Measurements from ENCODE around the gene ORMDL3.

ORMDL3 gene

DNA sequence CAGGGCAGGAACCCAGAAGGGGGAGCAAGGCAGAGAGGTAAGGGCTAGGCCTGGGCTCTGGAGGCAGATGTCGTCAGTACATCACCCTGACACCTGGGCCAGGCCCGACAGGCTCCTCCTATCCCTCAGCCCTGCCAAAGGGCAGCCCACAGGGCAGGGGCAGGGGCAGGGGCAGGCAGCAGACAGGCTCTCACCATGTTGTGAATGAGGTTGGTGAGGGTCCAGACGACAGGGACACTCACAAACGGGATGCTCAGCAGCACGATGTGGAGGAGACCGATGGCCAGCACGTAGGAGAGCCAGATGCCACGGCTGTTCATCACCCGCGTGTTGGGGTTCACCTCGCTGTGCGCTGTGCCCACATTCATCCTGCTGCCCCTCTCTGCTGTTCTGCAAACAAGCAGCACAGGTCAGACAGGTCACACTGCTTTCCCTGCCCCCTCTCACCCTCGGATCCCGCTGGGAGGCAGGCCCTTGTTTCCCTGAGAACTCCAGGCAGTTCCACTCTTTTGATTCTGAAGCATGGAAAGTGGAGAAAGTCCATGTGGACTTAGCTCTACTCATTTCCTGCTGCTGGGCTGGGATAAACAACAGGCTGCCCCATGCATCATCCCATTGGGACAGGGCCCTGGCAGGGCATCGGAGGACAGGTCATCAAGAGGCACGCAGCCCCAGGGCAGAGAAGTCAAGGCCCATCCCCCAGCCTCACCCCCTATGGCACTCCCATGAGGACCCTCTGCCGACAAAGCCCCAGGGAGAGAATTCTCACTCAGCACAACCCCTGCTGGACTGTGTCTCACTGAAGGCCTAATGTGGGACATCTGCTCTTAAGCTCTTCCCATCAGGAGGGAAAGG, 3.3 kb downstream of the ORMDL3 start:
- Histone ChIP-seq H3K4me3 (ENCODE audit: extremely low read depth, insufficient read depth, low read length, poor library complexity, severe bottlenecking) (no peak overlapping the region), H3K27ac (ENCODE audit: low read depth, low read length, severe bottlenecking) (peak overlapping the region; percentile 5), H3K9me3 (ENCODE audit: control insufficient read depth, low read length) (no peaks in the 10 kb centered on the region), H3K36me3 (ENCODE audit: control insufficient read depth, insufficient read depth, low read length) (peaks cover 49% of the 10 kb centered on the region), H3K4me1 (ENCODE audit: control insufficient read depth, insufficient read depth, low read length, poor library complexity, severe bottlenecking) (peaks cover 27% of the 10 kb centered on the region)
- WGBS, 2 experiments (ENCODE audit: insufficient coverage in 2 of 2): 85 to 93% methylated on average over 8 to 12 of the region's 17 CpGs

GRCh38 chr17:39923230-39923629, 4.2 kb downstream of the ORMDL3 start:
- Histone ChIP-seq H3K9me3 (ENCODE audit: control insufficient read depth, low read length) (no peaks in the 10 kb centered on the region), H3K4me3 (ENCODE audit: extremely low read depth, insufficient read depth, low read length, poor library complexity, severe bottlenecking) (no peak overlapping the region), H3K27ac (ENCODE audit: low read depth, low read length, severe bottlenecking) (no peak overlapping the region), H3K4me1 (ENCODE audit: control insufficient read depth, insufficient read depth, low read length, poor library complexity, severe bottlenecking) (peaks cover 22% of the 10 kb centered on the region), H3K36me3 (ENCODE audit: control insufficient read depth, insufficient read depth, low read length) (peaks cover 50% of the 10 kb centered on the region)
- 92 to 98% methylated on average over 5 of the region's 6 CpGs for WGBS, 2 experiments (ENCODE audit: insufficient coverage in 2 of 2)

DNA sequence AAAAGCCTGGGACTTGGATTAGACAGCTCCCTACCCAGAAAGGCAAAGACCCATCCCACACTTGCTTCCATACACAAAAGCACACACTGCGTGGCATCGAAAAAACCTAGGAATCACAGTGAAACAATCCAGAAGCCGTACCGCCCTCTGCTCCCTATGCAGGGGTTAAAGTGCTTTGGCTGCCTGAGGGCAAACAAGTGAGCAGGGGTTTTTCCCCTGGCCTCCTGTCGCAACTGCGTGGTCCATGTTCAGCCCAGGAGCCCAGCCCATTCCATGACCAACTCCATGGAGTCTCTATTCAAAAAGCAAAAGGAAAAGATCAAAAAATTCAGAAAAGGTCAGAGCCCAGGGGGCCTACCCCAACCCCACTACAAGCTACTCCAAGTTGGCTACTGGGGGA, 5.4 kb downstream of the ORMDL3 start:
- H3K4me1 ChIP-seq (ENCODE audit: control insufficient read depth, insufficient read depth, low read length, poor library complexity, severe bottlenecking): peaks cover 19% of the 10 kb centered on the region
- H3K9me3 ChIP-seq (ENCODE audit: control insufficient read depth, low read length): no peaks in the 10 kb centered on the region
- H3K36me3 ChIP-seq (ENCODE audit: control insufficient read depth, insufficient read depth, low read length): peaks cover 50% of the 10 kb centered on the region
- no peak overlapping the region for H3K4me3 ChIP-seq (ENCODE audit: extremely low read depth, insufficient read depth, low read length, poor library complexity, severe bottlenecking)
- WGBS, 2 experiments (ENCODE audit: insufficient coverage in 2 of 2): 91 to 98% methylated on average over 6 of the region's 6 CpGs
- no peak overlapping the region for H3K27ac ChIP-seq (ENCODE audit: low read depth, low read length, severe bottlenecking)

DNA sequence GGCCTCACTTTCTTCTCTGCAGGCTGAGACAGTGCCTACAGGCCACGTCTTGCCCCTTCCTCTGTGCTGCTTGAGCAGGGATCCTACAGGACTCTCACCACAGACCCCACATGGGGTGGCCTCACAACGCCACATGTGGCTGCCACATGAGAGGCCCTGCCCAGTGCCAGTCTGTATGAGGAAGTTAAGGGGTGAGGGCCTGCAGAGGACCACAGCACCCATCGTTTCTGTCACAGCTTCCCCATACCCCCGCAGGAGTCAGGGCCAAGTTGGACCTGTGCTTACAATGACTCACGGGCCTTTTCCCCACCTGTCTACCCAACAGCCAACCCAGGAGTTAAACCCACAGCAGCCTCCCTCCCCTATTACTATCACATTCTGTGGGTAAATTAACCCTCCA, 6.1 kb downstream of the ORMDL3 start:
- peaks cover 14% of the 10 kb centered on the region for H3K4me1 ChIP-seq (ENCODE audit: control insufficient read depth, insufficient read depth, low read length, poor library complexity, severe bottlenecking)
- peaks cover 50% of the 10 kb centered on the region for H3K36me3 ChIP-seq (ENCODE audit: control insufficient read depth, insufficient read depth, low read length)
- no peak overlapping the region for H3K4me3 ChIP-seq (ENCODE audit: extremely low read depth, insufficient read depth, low read length, poor library complexity, severe bottlenecking)
- H3K27ac ChIP-seq (ENCODE audit: low read depth, low read length, severe bottlenecking): no peak overlapping the region
- WGBS, 2 experiments (ENCODE audit: insufficient coverage in 2 of 2): 97 to 100% methylated on average over 3 to 4 of the region's 5 CpGs
- H3K9me3 ChIP-seq (ENCODE audit: control insufficient read depth, low read length): no peaks in the 10 kb centered on the region

DNA sequence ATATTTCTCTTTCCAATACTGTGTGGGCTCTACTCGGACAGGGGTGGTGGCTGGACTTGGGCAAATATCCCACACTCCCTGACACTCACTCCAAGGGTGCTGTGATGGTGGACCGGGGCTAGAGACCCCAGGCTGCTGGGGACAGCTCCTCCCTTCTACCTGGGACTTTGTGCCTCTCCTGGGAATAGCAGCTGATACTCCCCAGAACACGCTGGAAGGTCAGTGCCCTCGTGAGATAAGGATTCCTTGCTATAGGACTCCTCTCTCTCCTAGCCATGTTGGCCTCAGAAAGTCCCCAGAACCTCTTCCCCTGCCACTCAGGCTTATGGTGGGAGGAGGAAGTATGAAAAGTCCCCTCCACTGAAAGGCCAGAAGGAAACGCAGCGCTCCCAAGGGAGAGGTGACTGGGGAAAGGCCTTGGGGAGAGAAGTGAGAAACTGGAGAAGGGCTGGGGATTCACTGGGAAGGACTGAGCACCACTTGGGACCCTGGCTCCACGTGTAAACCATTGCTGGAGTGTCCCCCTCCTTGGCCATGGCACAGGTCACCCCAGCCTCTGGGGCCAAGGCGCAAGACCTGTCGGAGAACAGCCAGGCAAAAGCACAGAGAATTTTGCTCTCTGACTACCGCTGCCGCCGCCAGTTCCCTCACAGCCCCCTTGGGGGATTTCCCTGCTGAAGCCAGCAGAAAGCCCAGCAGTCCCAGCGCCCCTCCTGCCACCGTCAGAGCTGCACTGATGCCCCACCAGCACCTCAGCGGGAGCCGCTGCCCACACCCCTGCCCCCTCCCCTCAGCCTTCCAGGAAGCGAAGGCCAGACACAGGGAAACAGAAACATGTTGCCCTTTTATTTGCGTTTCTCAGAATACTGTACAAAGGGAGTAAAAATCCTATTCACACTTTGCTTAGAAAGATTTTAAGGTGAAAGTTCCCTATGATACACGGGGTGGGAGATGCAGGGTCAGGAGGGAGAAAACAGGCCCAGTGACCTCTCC, 6.9 kb downstream of the ORMDL3 start:
- H3K4me3 ChIP-seq (ENCODE audit: extremely low read depth, insufficient read depth, low read length, poor library complexity, severe bottlenecking): no peak overlapping the region
- WGBS, 2 experiments (ENCODE audit: insufficient coverage in 2 of 2): 91 to 94% methylated on average over 14 of the region's 19 CpGs
- no peak overlapping the region for H3K27ac ChIP-seq (ENCODE audit: low read depth, low read length, severe bottlenecking)
- no peaks in the 10 kb centered on the region for H3K9me3 ChIP-seq (ENCODE audit: control insufficient read depth, low read length)
- H3K36me3 ChIP-seq (ENCODE audit: control insufficient read depth, insufficient read depth, low read length): peaks cover 50% of the 10 kb centered on the region
- H3K4me1 ChIP-seq (ENCODE audit: control insufficient read depth, insufficient read depth, low read length, poor library complexity, severe bottlenecking): peaks cover 7% of the 10 kb centered on the region

DNA sequence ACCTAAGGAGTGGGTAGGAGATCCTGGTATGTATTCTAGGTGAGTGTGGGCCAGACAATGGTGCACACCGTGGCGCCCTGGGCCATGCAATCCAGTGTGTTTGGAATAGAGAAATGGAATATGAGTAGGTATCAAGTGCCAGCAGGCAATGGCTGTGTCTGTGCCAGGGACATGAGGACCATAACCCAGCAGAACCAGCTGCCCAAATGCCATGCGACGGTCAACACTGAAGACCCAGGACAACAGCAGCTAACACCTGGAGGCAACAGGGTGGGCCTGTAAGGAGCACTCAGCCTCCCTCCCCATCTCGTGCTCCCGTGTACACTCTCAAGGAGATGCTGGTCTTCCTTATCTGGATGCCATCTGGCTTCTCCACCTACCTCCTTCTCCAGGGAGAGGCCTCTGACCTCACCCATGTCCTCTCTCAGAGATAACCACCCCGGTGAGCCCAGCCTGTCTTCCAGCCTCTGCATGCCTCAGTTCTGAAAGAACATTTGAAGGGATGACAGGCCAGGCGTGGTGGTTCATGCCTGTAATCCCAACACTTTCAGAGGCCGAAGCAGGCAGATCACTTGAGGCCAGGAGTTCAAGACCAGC, 8.2 kb downstream of the ORMDL3 start:
- 94 to 95% methylated on average over 9 of the region's 9 CpGs for WGBS, 2 experiments (ENCODE audit: insufficient coverage in 2 of 2)
- Histone ChIP-seq H3K27ac (ENCODE audit: low read depth, low read length, severe bottlenecking) (no peak overlapping the region), H3K4me3 (ENCODE audit: extremely low read depth, insufficient read depth, low read length, poor library complexity, severe bottlenecking) (no peak overlapping the region), H3K9me3 (ENCODE audit: control insufficient read depth, low read length) (no peaks in the 10 kb centered on the region), H3K4me1 (ENCODE audit: control insufficient read depth, insufficient read depth, low read length, poor library complexity, severe bottlenecking) (peaks cover 4% of the 10 kb centered on the region), H3K36me3 (ENCODE audit: control insufficient read depth, insufficient read depth, low read length) (peaks cover 47% of the 10 kb centered on the region)

GRCh38 chr17:39916918-39917317, 10.5 kb downstream of the ORMDL3 start:
- 80 to 100% methylated on average over 1 to 3 of the region's 7 CpGs for WGBS, 2 experiments (ENCODE audit: insufficient coverage in 2 of 2)
- Histone ChIP-seq H3K4me3 (ENCODE audit: extremely low read depth, insufficient read depth, low read length, poor library complexity, severe bottlenecking) (no peak overlapping the region), H3K9me3 (ENCODE audit: control insufficient read depth, low read length) (no peaks in the 10 kb centered on the region), H3K27ac (ENCODE audit: low read depth, low read length, severe bottlenecking) (no peak overlapping the region), H3K4me1 (ENCODE audit: control insufficient read depth, insufficient read depth, low read length, poor library complexity, severe bottlenecking) (no peaks in the 10 kb centered on the region), H3K36me3 (ENCODE audit: control insufficient read depth, insufficient read depth, low read length) (peaks cover 32% of the 10 kb centered on the region)

- Histone ChIP-seq H3K36me3 (ENCODE audit: control insufficient read depth, insufficient read depth, low read length) (peaks cover 23% of the 10 kb centered on the region), H3K4me3 (ENCODE audit: extremely low read depth, insufficient read depth, low read length, poor library complexity, severe bottlenecking) (no peak overlapping the region), H3K4me1 (ENCODE audit: control insufficient read depth, insufficient read depth, low read length, poor library complexity, severe bottlenecking) (no peaks in the 10 kb centered on the region), H3K27ac (ENCODE audit: low read depth, low read length, severe bottlenecking) (no peak overlapping the region), H3K9me3 (ENCODE audit: control insufficient read depth, low read length) (no peaks in the 10 kb centered on the region)
- 96 to 100% methylated on average over 2 to 3 of the region's 4 CpGs for WGBS, 2 experiments (ENCODE audit: insufficient coverage in 2 of 2)
These were observed 11.8 kb downstream of the ORMDL3 start for GRCh38 chr17:39915559-39915958.

DNA sequence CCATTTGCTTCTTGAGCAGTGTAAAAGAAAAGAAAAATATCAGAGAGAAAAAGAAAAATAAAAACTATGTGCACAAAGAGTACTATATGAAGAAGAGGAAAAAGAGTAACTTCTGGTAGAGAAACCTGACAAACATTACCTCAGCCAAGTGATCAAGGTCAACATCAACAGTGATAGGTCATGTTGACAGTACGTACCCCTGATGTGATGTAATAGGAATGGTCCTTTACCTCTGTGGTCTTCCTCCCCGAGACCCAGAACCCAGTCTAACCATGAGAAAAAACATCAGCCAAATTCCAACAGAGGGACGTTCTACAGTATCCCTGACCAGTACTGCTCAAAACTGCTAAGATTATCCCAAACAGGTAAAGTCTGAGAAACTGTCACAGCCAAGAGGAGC, 13.4 kb downstream of the ORMDL3 start:
- no peaks in the 10 kb centered on the region for H3K4me1 ChIP-seq (ENCODE audit: control insufficient read depth, insufficient read depth, low read length, poor library complexity, severe bottlenecking)
- WGBS, 2 experiments (ENCODE audit: insufficient coverage in 2 of 2): 100% methylated on average over 1 of the region's 3 CpGs; no CpG with 5 or more reads in 1 of the 2 experiments
- no peak overlapping the region for H3K4me3 ChIP-seq (ENCODE audit: extremely low read depth, insufficient read depth, low read length, poor library complexity, severe bottlenecking)
- no peak overlapping the region for H3K27ac ChIP-seq (ENCODE audit: low read depth, low read length, severe bottlenecking)
- H3K36me3 ChIP-seq (ENCODE audit: control insufficient read depth, insufficient read depth, low read length): peaks cover 22% of the 10 kb centered on the region
- no peaks in the 10 kb centered on the region for H3K9me3 ChIP-seq (ENCODE audit: control insufficient read depth, low read length)

GRCh38 chr17:39908789-39909352, 18.5 kb downstream of the ORMDL3 start:
- 95 to 98% methylated on average over 5 to 6 of the region's 6 CpGs for WGBS, 2 experiments (ENCODE audit: insufficient coverage in 2 of 2)
- H3K4me3 ChIP-seq (ENCODE audit: extremely low read depth, insufficient read depth, low read length, poor library complexity, severe bottlenecking): no peak overlapping the region
- no peak overlapping the region for H3K27ac ChIP-seq (ENCODE audit: low read depth, low read length, severe bottlenecking)

More at GRCh38 chr17:39908789-39909352, 18.5 kb downstream of the ORMDL3 start:
- Histone ChIP-seq H3K36me3 (ENCODE audit: control insufficient read depth, insufficient read depth, low read length) (peaks cover 29% of the 10 kb centered on the region), H3K9me3 (ENCODE audit: control insufficient read depth, low read length) (no peaks in the 10 kb centered on the region), H3K4me1 (ENCODE audit: control insufficient read depth, insufficient read depth, low read length, poor library complexity, severe bottlenecking) (no peaks in the 10 kb centered on the region)
